Activated CD4-positive, alpha-beta memory T cell treated with anti-CD3 and anti-CD28 coated beads, Interleukin-2, amount 10 ng/mL, durations not matched to agents 7 days and 5 days (primary cell): ENCODE results near the gene STS. TPM values are rescaled to one million over a fixed set of nuclear protein-coding genes. Genes with fewer than 3 reads are reported as not detected.
"Not testable (repeated sequence)": the region's sequence is repeated elsewhere in the genome, so short reads cannot be mapped to it uniquely, and the experiment has no call there.

Source experiments
- CTCF ChIA-PET: fragments of 350-600 bp; sonication (Branson Sonifier 250); formaldehyde crosslinking; loops from one replicate; lab custom pipeline; 2021; ENCODE audit warnings: antibody characterized with exemption, inconsistent platforms; lab: Charles Lee
- POLR2A ChIA-PET: fragments of 350-600 bp; sonication (Branson Sonifier 250); formaldehyde crosslinking; loops from one replicate; lab custom pipeline; 2021; ENCODE audit warnings: antibody characterized with exemption; lab: Charles Lee
- DNase-seq: peaks from one replicate; pipeline ENCODE4 v3.0.0-alpha.2; 2020
- H3K27ac Mint-ChIP-seq: one replicate; pipeline ENCODE4 v1.8.0; 2021; ENCODE audit warnings: mild to moderate bottlenecking, mixed read lengths
- H3K27me3 Mint-ChIP-seq: one replicate; pipeline ENCODE4 v1.8.0; 2021; ENCODE audit warnings: mixed read lengths
- H3K36me3 Mint-ChIP-seq: one replicate; pipeline ENCODE4 v1.8.0; 2021; ENCODE audit warnings: low read depth, mixed read lengths
- H3K4me1 Mint-ChIP-seq: one replicate; pipeline ENCODE4 v1.8.0; 2021; ENCODE audit warnings: mixed read lengths
- H3K4me3 Mint-ChIP-seq: one replicate; pipeline ENCODE4 v1.8.0; 2021; ENCODE audit warnings: mild to moderate bottlenecking, mixed read lengths
- H3K9me3 Mint-ChIP-seq: one replicate; pipeline ENCODE4 v1.8.0; 2021; ENCODE audit warnings: mixed read lengths
- total RNA-seq, 2 experiments: library from RNA; stranded (reverse); gene quantifications; one replicate each; pipeline ENCODE4 v1.2.3, GENCODE V29; 2021

The STS gene
- total RNA-seq, 2 experiments from 2014 or later: 1.2 to 1.3 TPM

GRCh38 chrX:7169627-7170026 lies 22.1 kb downstream of the STS start:
- POLR2A ChIA-PET: no interaction called here
- Mint-ChIP-seq H3K36me3 (no peaks in the 10 kb centered on the region), H3K27ac (no peak overlapping the region), H3K9me3 (no peaks in the 10 kb centered on the region), H3K4me1 (no peaks in the 10 kb centered on the region), H3K4me3 (no peak overlapping the region), H3K27me3 (no peaks in the 10 kb centered on the region)
- DNase-seq: no peak
- CTCF ChIA-PET: no interaction called here

- Mint-ChIP-seq H3K36me3 (no peaks in the 10 kb centered on the region), H3K27ac (no peak overlapping the region), H3K9me3 (no peaks in the 10 kb centered on the region), H3K27me3 (no peaks in the 10 kb centered on the region), H3K4me3 (no peak overlapping the region), H3K4me1 (no peaks in the 10 kb centered on the region)
- ChIA-PET POLR2A (interaction anchor here (1.1 kb wide), 1 partner anchor 23 kb away, joined by 5 read pairs; the partner anchor contains the start of gene PUDP), CTCF (interaction anchor here (1.0 kb wide), 1 partner anchor 100 kb away, joined by 3 read pairs; no protein-coding TSS in a partner anchor)
- DNase-seq: peak; percentile 35
Observed at GRCh38 chrX:7170898-7171297, 23.4 kb downstream of the STS start.

- H3K36me3 Mint-ChIP-seq, H3K27ac Mint-ChIP-seq, H3K9me3 Mint-ChIP-seq, H3K27me3 Mint-ChIP-seq, CTCF ChIA-PET, DNase-seq, H3K4me3 Mint-ChIP-seq, POLR2A ChIA-PET, H3K4me1 Mint-ChIP-seq: not testable (repeated sequence)
Observed at GRCh38 chrX:7178859-7179258, 31.3 kb downstream of the STS start.

GRCh38 chrX:7179446-7179845 lies 31.9 kb downstream of the STS start:
- no peak overlapping the region for H3K27ac Mint-ChIP-seq
- no peaks in the 10 kb centered on the region for H3K9me3 Mint-ChIP-seq
- H3K4me1 Mint-ChIP-seq: no peaks in the 10 kb centered on the region
- CTCF ChIA-PET: no interaction called here
- H3K36me3 Mint-ChIP-seq: no peaks in the 10 kb centered on the region
- DNase-seq: no peak
- H3K4me3 Mint-ChIP-seq: no peak overlapping the region
- POLR2A ChIA-PET: no interaction called here
- H3K27me3 Mint-ChIP-seq: no peaks in the 10 kb centered on the region

DNA sequence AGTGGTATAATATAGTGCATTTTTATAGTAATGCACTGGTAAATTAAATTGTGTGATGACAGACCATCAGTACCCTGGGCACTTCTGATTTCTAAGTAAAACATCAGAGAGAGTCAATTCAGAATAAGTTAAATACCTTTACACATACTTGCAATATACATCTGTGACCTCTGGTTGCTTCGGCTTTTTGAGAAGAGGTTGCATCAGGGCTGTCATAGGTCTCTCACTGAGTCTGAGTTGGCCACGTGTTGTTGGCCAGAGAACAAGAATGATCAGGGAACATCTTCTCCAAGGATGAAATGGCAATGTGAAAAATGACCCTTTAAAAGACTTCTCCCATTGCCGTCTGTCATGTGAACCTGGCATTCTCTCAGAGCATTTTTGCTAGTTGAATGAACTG lies 37.3 kb downstream of the STS start:
- POLR2A ChIA-PET: no interaction called here
- no peak overlapping the region for H3K4me3 Mint-ChIP-seq
- H3K9me3 Mint-ChIP-seq: no peaks in the 10 kb centered on the region
- H3K27me3 Mint-ChIP-seq: no peaks in the 10 kb centered on the region
- no peaks in the 10 kb centered on the region for H3K36me3 Mint-ChIP-seq
- no peaks in the 10 kb centered on the region for H3K4me1 Mint-ChIP-seq
- CTCF ChIA-PET: no interaction called here
- no peak for DNase-seq
- no peak overlapping the region for H3K27ac Mint-ChIP-seq

- no peak overlapping the region for H3K4me3 Mint-ChIP-seq
Observed at GRCh38 chrX:7188672-7189071, 41.2 kb downstream of the STS start.

DNA sequence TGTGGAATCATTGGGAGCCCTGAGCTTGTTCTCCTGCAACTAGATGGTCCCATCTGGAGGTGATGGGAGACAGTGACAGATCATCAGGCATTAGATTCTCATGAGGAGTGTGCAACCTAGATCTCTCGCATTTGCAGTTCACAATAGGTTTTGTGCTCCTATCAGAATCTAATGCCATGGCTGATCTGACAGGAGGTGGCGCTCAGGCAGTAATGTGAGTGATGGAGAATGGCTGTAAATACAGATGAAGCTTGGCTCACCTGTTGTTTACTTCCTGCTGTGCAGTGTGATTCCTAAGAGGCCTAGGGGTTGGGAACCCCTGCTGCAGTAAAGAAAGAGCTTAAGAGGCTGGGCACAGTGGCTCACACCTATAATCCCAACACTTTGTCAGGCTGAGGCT lies 42.6 kb downstream of the STS start:
- CTCF ChIA-PET: no interaction called here
- no peaks in the 10 kb centered on the region for H3K27me3 Mint-ChIP-seq
- H3K9me3 Mint-ChIP-seq: no peaks in the 10 kb centered on the region
- POLR2A ChIA-PET: no interaction called here
- H3K36me3 Mint-ChIP-seq: no peaks in the 10 kb centered on the region
- H3K27ac Mint-ChIP-seq: no peak overlapping the region
- no peaks in the 10 kb centered on the region for H3K4me1 Mint-ChIP-seq
- no peak for DNase-seq
- H3K4me3 Mint-ChIP-seq: no peak overlapping the region

More at GRCh38 chrX:7188672-7189071, 41.2 kb downstream of the STS start:
- no peaks in the 10 kb centered on the region for H3K4me1 Mint-ChIP-seq
- H3K27me3 Mint-ChIP-seq: no peaks in the 10 kb centered on the region
- H3K27ac Mint-ChIP-seq: no peak overlapping the region
- ChIA-PET POLR2A (no interaction called here), CTCF (no interaction called here)
- H3K36me3 Mint-ChIP-seq: no peaks in the 10 kb centered on the region
- DNase-seq: no peak
- H3K9me3 Mint-ChIP-seq: no peaks in the 10 kb centered on the region

GRCh38 chrX:7191681-7192110 lies 44.2 kb downstream of the STS start:
- no peak overlapping the region for H3K27ac Mint-ChIP-seq
- no peaks in the 10 kb centered on the region for H3K9me3 Mint-ChIP-seq
- POLR2A ChIA-PET: no interaction called here
- H3K4me1 Mint-ChIP-seq: no peaks in the 10 kb centered on the region
- CTCF ChIA-PET: interaction anchor here (0.9 kb wide), 1 partner anchor 9 kb away, joined by 3 read pairs; no protein-coding TSS in a partner anchor
- no peaks in the 10 kb centered on the region for H3K36me3 Mint-ChIP-seq
- DNase-seq: no peak
- H3K4me3 Mint-ChIP-seq: no peak overlapping the region
- no peaks in the 10 kb centered on the region for H3K27me3 Mint-ChIP-seq

GRCh38 chrX:7192871-7193270 lies 45.4 kb downstream of the STS start:
- no peaks in the 10 kb centered on the region for H3K36me3 Mint-ChIP-seq
- POLR2A ChIA-PET: no interaction called here
- no peaks in the 10 kb centered on the region for H3K4me1 Mint-ChIP-seq
- no peaks in the 10 kb centered on the region for H3K9me3 Mint-ChIP-seq
- CTCF ChIA-PET: no interaction called here
- no peak for DNase-seq
- H3K27me3 Mint-ChIP-seq: no peaks in the 10 kb centered on the region
- no peak overlapping the region for H3K4me3 Mint-ChIP-seq
- H3K27ac Mint-ChIP-seq: no peak overlapping the region

DNA sequence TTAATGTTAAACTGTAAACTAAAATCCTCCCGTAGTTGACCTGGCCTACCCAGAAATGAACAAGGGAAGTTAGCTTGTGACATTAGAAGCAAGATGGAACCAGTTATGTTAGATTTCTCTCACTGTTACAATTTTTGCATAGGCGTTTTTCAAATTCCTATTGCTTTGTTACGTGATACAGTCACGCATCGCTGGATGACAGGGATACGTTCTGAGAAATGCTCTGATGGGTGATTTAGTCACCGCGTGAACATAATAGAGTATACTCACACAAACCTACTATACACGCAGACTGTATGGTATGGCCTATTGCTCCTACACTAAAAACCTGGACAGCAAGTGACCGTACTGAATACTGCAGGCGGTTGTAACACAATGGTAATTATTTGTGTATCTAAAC lies 47.1 kb downstream of the STS start:
- Mint-ChIP-seq H3K27me3 (no peaks in the 10 kb centered on the region), H3K27ac (no peak overlapping the region), H3K36me3 (no peaks in the 10 kb centered on the region), H3K4me3 (no peak overlapping the region), H3K4me1 (no peaks in the 10 kb centered on the region), H3K9me3 (no peaks in the 10 kb centered on the region)
- ChIA-PET CTCF (no interaction called here), POLR2A (no interaction called here)
- no peak for DNase-seq

Other genes with a start within 250 kb of the STS start
- gene PUDP, start 441 bp downstream of the STS start, total RNA-seq: 10 to 100 TPM; 16.3 to 16.4 TPM